Aorta (tissue), 5 donors: ENCODE results near the gene SLAMF8. TPM values are rescaled to one million over a fixed set of nuclear protein-coding genes. Genes with fewer than 3 reads are reported as not detected.

Experiments used
- ATAC-seq: fragments of 200-7000 bp; cut with Tn5 transposase; one replicate; pipeline ENCODE4 v1.9.1; 2022; ENCODE audit warnings: moderate library complexity; ENCODE audit not compliant: low FRiP score
- DNase-seq, 2 donors: peaks; one replicate each; pipeline ENCODE4 v3.0.0-alpha.2; 2020
- H3K27ac ChIP-seq, 2 donors: one replicate each; pipeline ENCODE4 v1.5.1; 2013; ENCODE audit warnings: low read length in 2 of 2, mild to moderate bottlenecking in 2 of 2, moderate library complexity in 2 of 2, control low read depth in 1 of 2, inconsistent platforms in 1 of 2, low read depth in 1 of 2
- H3K27me3 ChIP-seq, 2 donors: one replicate each; pipeline ENCODE4 v1.6.1; 2013; ENCODE audit warnings: control low read depth in 1 of 2, low read length in 1 of 2, mild to moderate bottlenecking in 1 of 2, moderate library complexity in 1 of 2; ENCODE audit not compliant: insufficient read depth in 2 of 2, control insufficient read depth in 1 of 2
- H3K36me3 ChIP-seq, 2 donors: one replicate each; pipeline ENCODE4 v1.6.1; 2013; ENCODE audit warnings: control low read depth in 1 of 2, low read length in 1 of 2, mild to moderate bottlenecking in 1 of 2; ENCODE audit not compliant: insufficient read depth in 2 of 2, control insufficient read depth in 1 of 2
- H3K4me1 ChIP-seq, 2 donors: one replicate each; pipeline ENCODE4 v1.6.1; 2013; ENCODE audit warnings: low read length in 2 of 2, control low read depth in 1 of 2, mild to moderate bottlenecking in 1 of 2, moderate library complexity in 1 of 2; ENCODE audit not compliant: insufficient read depth in 2 of 2, control insufficient read depth in 1 of 2
- H3K4me3 ChIP-seq, 2 donors: one replicate each; pipeline ENCODE4 v1.5.1; 2013; ENCODE audit warnings: low read length in 2 of 2, control low read depth in 1 of 2, mild to moderate bottlenecking in 1 of 2
- H3K9me3 ChIP-seq: one replicate; pipeline ENCODE4 v1.6.1; 2013; ENCODE audit warnings: mild to moderate bottlenecking, low read length; ENCODE audit not compliant: control insufficient read depth
- WGBS, 2 donors: extraction: QIAGEN DNeasy Blood & Tissue Kit; methylation state at CpG; one replicate each; pipeline ENCODE4 v1.1.7; 2013; 5-methylcytosine and 5-hydroxymethylcytosine counted together
- intact Hi-C, 2 donors: fragments of 100-400 bp; cut with DNase I; formaldehyde crosslinking; loops; one replicate each; pipeline versions ENCODE4 v1.14.2 to v1.15.0; 2022
- polyA plus RNA-seq, 2 donors: library from polyadenylated mRNA; stranded (reverse); fragments of 200-250 nt; gene quantifications; one replicate each; pipeline ENCODE4 v1.2.3, GENCODE V29; 2013
- total RNA-seq, 2 donors: library from RNA; stranded (reverse); fragmentation: NEBNext Ultra II Directional; extraction: Animal tissue kit (Norgen Biotek cat#: 25700); gene quantifications; one replicate each; pipeline ENCODE4 v1.2.1, GENCODE V29; 2021
- donor health status: healthy with polysubstance abuse.
- donor health status: Bipolar disorder and iron deficiency.
- donor health status: DM: no; HTN: no; CAD: no.
- donor health status: DM: no; HTN: no; CAD: no.
- donor health status: DM: yes; HTN: yes; CAD: no.

Gene SLAMF8
- total and polyA plus RNA-seq, 4 donors, result 1.3 to 12.8 (median 5.9) TPM

- H3K9me3 ChIP-seq, result no peaks in the 10 kb centered on the region
- H3K36me3 ChIP-seq, result peaks cover 0 to 2% of the 10 kb centered on the region in 2 donors
- no peak for DNase-seq
- 90 to 95% methylated on average over 4 of the region's 4 CpGs for WGBS, 2 donors
- intact Hi-C loops, result no loop called here
- H3K27me3 ChIP-seq, result no peaks in the 10 kb centered on the region
- ATAC-seq, result no peak
- H3K4me3 ChIP-seq, result no peak overlapping the region
- no peak overlapping the region for H3K27ac ChIP-seq
- no peaks in the 10 kb centered on the region for H3K4me1 ChIP-seq
Measured at GRCh38 chr1:159879977-159880376, 53.3 kb downstream of the SLAMF8 start.

GRCh38 chr1:159880430-159880829, 53.8 kb downstream of the SLAMF8 start:
- 92 to 98% methylated on average over 3 of the region's 3 CpGs for WGBS, 2 donors
- intact Hi-C loops, result no loop called here

GRCh38 chr1:159881622-159882526, 55.2 kb downstream of the SLAMF8 start:
- H3K9me3 ChIP-seq, result no peaks in the 10 kb centered on the region
- no peak for ATAC-seq
- H3K36me3 ChIP-seq, result peaks cover 0 to 2% of the 10 kb centered on the region in 2 donors
- 78 to 85% methylated on average over 6 of the region's 6 CpGs for WGBS, 2 donors
- H3K4me3 ChIP-seq, result no peak overlapping the region
- no peaks in the 10 kb centered on the region for H3K4me1 ChIP-seq
- no peak overlapping the region for H3K27ac ChIP-seq
- intact Hi-C loops, result no loop called here
- H3K27me3 ChIP-seq, result no peaks in the 10 kb centered on the region
- peak; percentile 74 to 87 for DNase-seq

More at GRCh38 chr1:159880430-159880829, 53.8 kb downstream of the SLAMF8 start:
- H3K4me1 ChIP-seq, result no peaks in the 10 kb centered on the region
- H3K4me3 ChIP-seq, result no peak overlapping the region
- H3K36me3 ChIP-seq, result peaks cover 0 to 2% of the 10 kb centered on the region in 2 donors
- DNase-seq (no peak), ATAC-seq (no peak)
- H3K27me3 ChIP-seq, result no peaks in the 10 kb centered on the region
- no peak overlapping the region for H3K27ac ChIP-seq
- H3K9me3 ChIP-seq, result no peaks in the 10 kb centered on the region

- WGBS, 2 donors, result 96 to 98% methylated on average over 2 of the region's 2 CpGs
- ATAC-seq, result no peak
- intact Hi-C loops, result no loop called here
- H3K36me3 ChIP-seq, result peaks cover 0 to 2% of the 10 kb centered on the region in 2 donors
- H3K9me3 ChIP-seq, result no peaks in the 10 kb centered on the region
- no peaks in the 10 kb centered on the region for H3K4me1 ChIP-seq
- no peak for DNase-seq
- H3K4me3 ChIP-seq, result no peak overlapping the region
- no peaks in the 10 kb centered on the region for H3K27me3 ChIP-seq
- H3K27ac ChIP-seq, result no peak overlapping the region
Measured at GRCh38 chr1:159882527-159882862, 55.8 kb downstream of the SLAMF8 start.

GRCh38 chr1:159883134-159883533, 56.5 kb downstream of the SLAMF8 start:
- Histone ChIP-seq H3K4me3 (no peak overlapping the region), H3K27ac (no peak overlapping the region), H3K9me3 (no peaks in the 10 kb centered on the region), H3K36me3 (peaks cover 0 to 2% of the 10 kb centered on the region in 2 donors), H3K4me1 (no peaks in the 10 kb centered on the region), H3K27me3 (no peaks in the 10 kb centered on the region)
- DNase-seq (no peak), ATAC-seq (no peak)
- 64 to 65% methylated on average over 4 of the region's 4 CpGs for WGBS, 2 donors
- intact Hi-C loops, result no loop called here

GRCh38 chr1:159884296-159884695, 57.6 kb downstream of the SLAMF8 start:
- H3K9me3 ChIP-seq, result no peaks in the 10 kb centered on the region
- intact Hi-C loops, result no loop called here
- H3K36me3 ChIP-seq, result no peaks in the 10 kb centered on the region
- H3K4me3 ChIP-seq, result no peak overlapping the region
- H3K27ac ChIP-seq, result no peak overlapping the region
- DNase-seq (no peak), ATAC-seq (no peak)
- no peaks in the 10 kb centered on the region for H3K27me3 ChIP-seq
- 80 to 82% methylated on average over 8 of the region's 8 CpGs for WGBS, 2 donors
- no peaks in the 10 kb centered on the region for H3K4me1 ChIP-seq

Other genes starting within 250 kb of the SLAMF8 start
- not detected for gene APCS, start 239.0 kb upstream of the SLAMF8 start, total RNA-seq
- gene APCS, start 239.0 kb upstream of the SLAMF8 start, polyA plus RNA-seq, result not detected
- gene CRP, start 112.3 kb upstream of the SLAMF8 start, total RNA-seq, result under 1 TPM in 1 of 2 donors, not detected in 1; 0.32 TPM
- 1 to 10 TPM in 1 of 2 donors, under 1 TPM in 1; 0.05 to 1.1 TPM for gene CRP, start 112.3 kb upstream of the SLAMF8 start, polyA plus RNA-seq
- gene DUSP23, start 45.9 kb upstream of the SLAMF8 start, total RNA-seq, result 10 to 100 TPM; 47.1 to 47.7 TPM
- gene DUSP23, start 45.9 kb upstream of the SLAMF8 start, polyA plus RNA-seq, result 10 to 100 TPM; 48.8 to 53.6 TPM
- 1 to 10 TPM in 1 of 2 donors, under 1 TPM in 1; 0.45 to 1.7 TPM for gene FCRL6, start 24.5 kb upstream of the SLAMF8 start, total RNA-seq
- gene FCRL6, start 24.5 kb upstream of the SLAMF8 start, polyA plus RNA-seq, result under 1 TPM in 1 of 2 donors, not detected in 1; 0.88 TPM
- under 1 TPM in 1 of 2 donors, not detected in 1; 0.21 TPM for gene VSIG8, start 35.8 kb downstream of the SLAMF8 start, total RNA-seq
- gene VSIG8, start 35.8 kb downstream of the SLAMF8 start, polyA plus RNA-seq, result under 1 TPM in 1 of 2 donors, not detected in 1; 0.56 TPM
- gene CFAP45, start 73.3 kb downstream of the SLAMF8 start, total RNA-seq, result 1 to 10 TPM; 2.5 to 2.7 TPM
- 1 to 10 TPM in 1 of 2 donors, not detected in 1; 2.7 TPM for gene CFAP45, start 73.3 kb downstream of the SLAMF8 start, polyA plus RNA-seq
- gene TAGLN2, start 98.6 kb downstream of the SLAMF8 start, total RNA-seq, result 100 to 1,000 TPM; 316 to 350 TPM
- 100 to 1,000 TPM; 349 to 383 TPM for gene TAGLN2, start 98.6 kb downstream of the SLAMF8 start, polyA plus RNA-seq
- gene IGSF9, start 118.7 kb downstream of the SLAMF8 start, total RNA-seq, result under 1 TPM in 1 of 2 donors, not detected in 1; 0.30 TPM
- gene IGSF9, start 118.7 kb downstream of the SLAMF8 start, polyA plus RNA-seq, result 1 to 10 TPM in 1 of 2 donors, under 1 TPM in 1; 0.05 to 1.0 TPM
- gene SLAMF9, start 127.4 kb downstream of the SLAMF8 start, total RNA-seq, result not detected
- not detected for gene SLAMF9, start 127.4 kb downstream of the SLAMF8 start, polyA plus RNA-seq
- gene PIGM, start 205.1 kb downstream of the SLAMF8 start, total RNA-seq, result 1 to 10 TPM; 5.3 to 6.7 TPM
- gene PIGM, start 205.1 kb downstream of the SLAMF8 start, polyA plus RNA-seq, result 1 to 10 TPM; 1.3 to 3.6 TPM
- under 1 TPM; 0.10 to 0.24 TPM for gene KCNJ10, start 243.3 kb downstream of the SLAMF8 start, total RNA-seq
- under 1 TPM in 1 of 2 donors, not detected in 1; 0.63 TPM for gene KCNJ10, start 243.3 kb downstream of the SLAMF8 start, polyA plus RNA-seq